DND-41 (cell line): ENCODE measurements around the gene WDR59.

Source experiments
- ATAC-seq: fragments of 200-7000 bp; cut with Tn5 transposase; 3 replicates; pipeline ENCODE4 v1.9.1; 2021; ENCODE audit warnings: low read depth; ENCODE audit not compliant: insufficient read depth
- DNase-seq: peaks from one replicate; pipeline ENCODE4 v3.0.0-alpha.2; 2020
- H2AFZ ChIP-seq: 2 replicates; pipeline ENCODE4 v1.6.0; 2012; ENCODE audit warnings: low read depth, low read length
- H3K27ac ChIP-seq: 2 replicates; pipeline ENCODE4 v1.5.1; 2012; ENCODE audit warnings: low read length, inconsistent platforms
- H3K27me3 ChIP-seq: fragments of 200-600 bp; sonication (generic); 2 replicates; pipeline ENCODE4 v1.6.0; 2012; ENCODE audit warnings: low read length, mild to moderate bottlenecking, inconsistent platforms; ENCODE audit not compliant: insufficient read depth, poor library complexity
- H3K36me3 ChIP-seq: 2 replicates; pipeline ENCODE4 v1.5.1; 2012; ENCODE audit warnings: low read length, inconsistent platforms; ENCODE audit not compliant: insufficient read depth
- H3K4me1 ChIP-seq: 2 replicates; pipeline ENCODE4 v1.5.1; 2012; ENCODE audit warnings: mild to moderate bottlenecking, low read length; ENCODE audit not compliant: insufficient read depth
- H3K4me2 ChIP-seq: 2 replicates; pipeline ENCODE4 v1.6.0; 2012; ENCODE audit warnings: mild to moderate bottlenecking, moderate library complexity, low read length, inconsistent platforms; ENCODE audit not compliant: insufficient read depth
- H3K4me3 ChIP-seq, 2 experiments: fragments of 200-600 bp in 1 of 2; shearing (Covaris generic) in 1 of 2; 2 replicates each; pipeline ENCODE4 v1.5.1; 2012 to 2016; ENCODE audit warnings: inconsistent platforms in 2 of 2, low read length in 2 of 2, mild to moderate bottlenecking in 2 of 2, low read depth in 1 of 2, moderate library complexity in 1 of 2
- H3K79me2 ChIP-seq: 2 replicates; pipeline ENCODE4 v1.6.0; 2012; ENCODE audit warnings: low read length, inconsistent platforms; ENCODE audit not compliant: insufficient read depth
- H3K9ac ChIP-seq: 2 replicates; pipeline ENCODE4 v1.6.0; 2012; ENCODE audit warnings: low read depth, mild to moderate bottlenecking, inconsistent platforms, low read length, moderate library complexity
- H3K9me3 ChIP-seq: 2 replicates; pipeline ENCODE4 v1.5.1; 2012; ENCODE audit warnings: low read length, moderate library complexity, mild to moderate bottlenecking, inconsistent platforms; ENCODE audit not compliant: insufficient read depth, severe bottlenecking
- H4K20me1 ChIP-seq: 2 replicates; pipeline ENCODE4 v1.6.0; 2012; ENCODE audit warnings: low read length; ENCODE audit not compliant: insufficient read depth
- CTCF ChIP-seq: IDR thresholded peaks from 2 replicates; pipeline ENCODE4 v1.5.1; 2012; ENCODE audit warnings: borderline replicate concordance, low read length, moderate library complexity, mild to moderate bottlenecking; ENCODE audit not compliant: poor library complexity, severe bottlenecking; ENCODE audit errors: extremely low read depth
- EZH2 ChIP-seq: IDR thresholded peaks from 3 replicates; pipeline ENCODE4 v1.6.1; 2012; ENCODE audit warnings: borderline replicate concordance, low read depth, mild to moderate bottlenecking, moderate library complexity, low read length, inconsistent platforms; ENCODE audit not compliant: severe bottlenecking

The WDR59 gene

GRCh38 chr16:74901606-74902005 is 83.3 kb downstream of the WDR59 start:
- Histone ChIP-seq H2AFZ (no peak overlapping the region), H3K4me2 (no peak overlapping the region), H3K79me2 (no peaks in the 10 kb centered on the region), H3K9me3 (no peaks in the 10 kb centered on the region), H3K4me1 (no peaks in the 10 kb centered on the region), H4K20me1 (no peaks in the 10 kb centered on the region), H3K27me3 (no peaks in the 10 kb centered on the region), H3K36me3 (peaks cover 42% of the 10 kb centered on the region), H3K9ac (no peak overlapping the region), H3K4me3 (no peak overlapping the region), H3K27ac (no peak overlapping the region)
- DNase-seq (no peak), ATAC-seq (no peak)
- no peak for TF ChIP-seq CTCF
- no peak for TF ChIP-seq EZH2

- Histone ChIP-seq H3K4me2 (no peak overlapping the region), H3K9ac (no peak overlapping the region), H2AFZ (no peak overlapping the region), H3K4me3 (no peak overlapping the region), H3K79me2 (no peaks in the 10 kb centered on the region), H3K9me3 (no peaks in the 10 kb centered on the region), H3K27me3 (no peaks in the 10 kb centered on the region), H3K27ac (no peak overlapping the region), H4K20me1 (no peaks in the 10 kb centered on the region), H3K36me3 (peaks cover 48% of the 10 kb centered on the region), H3K4me1 (no peaks in the 10 kb centered on the region)
- DNase-seq, result no peak
- ATAC-seq, result no peak
- TF ChIP-seq CTCF, result no peak
- TF ChIP-seq EZH2, result no peak
These were observed 85.1 kb downstream of the WDR59 start for GRCh38 chr16:74899816-74900215.

DNA sequence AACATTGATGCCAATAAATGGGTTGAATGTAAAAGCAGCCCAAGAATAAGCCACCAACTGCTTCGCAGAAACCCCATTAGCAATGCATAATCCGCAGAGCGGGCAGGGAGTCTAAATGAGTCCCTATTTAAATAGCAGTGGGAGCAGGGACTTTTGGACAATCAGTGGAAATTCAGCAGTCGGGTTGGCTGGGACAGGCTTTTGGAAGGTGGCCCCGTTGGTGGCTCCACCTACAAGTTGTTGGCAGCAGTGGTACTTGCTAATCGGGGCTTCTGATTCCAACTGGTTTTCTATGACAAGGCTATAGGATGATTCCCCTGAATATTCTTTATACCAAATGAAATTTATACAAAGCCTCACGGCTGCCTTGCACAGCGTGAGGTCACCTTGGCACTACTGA is 86.3 kb downstream of the WDR59 start:
- no peaks in the 10 kb centered on the region for H3K9me3 ChIP-seq
- H3K27ac ChIP-seq, result no peak overlapping the region
- no peak for ATAC-seq
- H3K9ac ChIP-seq, result no peak overlapping the region
- DNase-seq, result no peak
- no peak overlapping the region for H2AFZ ChIP-seq
- no peaks in the 10 kb centered on the region for H3K79me2 ChIP-seq
- H3K4me2 ChIP-seq, result no peak overlapping the region
- no peaks in the 10 kb centered on the region for H4K20me1 ChIP-seq
- no peak overlapping the region for H3K4me3 ChIP-seq
- H3K4me1 ChIP-seq, result no peaks in the 10 kb centered on the region
- H3K27me3 ChIP-seq, result no peaks in the 10 kb centered on the region
- peaks cover 49% of the 10 kb centered on the region for H3K36me3 ChIP-seq
- no peak for TF ChIP-seq CTCF
- no peak for TF ChIP-seq EZH2
